Measurements from ENCODE around the gene DBH.

GRCh38 chr9:133600739-133601138 is 35.4 kb upstream of the DBH start:
- TF ChIP-seq CTCF (IDR thresholded peaks at IDR 0.05) = no peak
- TF ChIP-seq POLR2A (IDR thresholded peaks at IDR 0.05) = no peak
